Small intestine (tissue), 7 donors: Measurements from ENCODE around the gene EFEMP1. TPM values are rescaled to one million over a fixed set of nuclear protein-coding genes. Genes with fewer than 3 reads are reported as not detected.
A peak's percentile ranks its signal among the peaks of the same experiment; 100 is the strongest.

Experiments used
- DNase-seq, 2 donors: peaks; one replicate each; pipeline versions ENCODE4 v3.0.0 to v3.0.0-alpha.2; 2013
- FAIRE-seq: peaks from 2 replicates; lab custom pipeline; 2012; peaks lifted over from hg19 to GRCh38; lab: Jason Lieb, UNC
- H3K27ac ChIP-seq, 3 donors: one replicate each; pipeline ENCODE4 v1.5.1; 2013; ENCODE audit warnings: low read length in 2 of 3, mild to moderate bottlenecking in 2 of 3, control low read depth in 1 of 3, inconsistent platforms in 1 of 3, low read depth in 1 of 3, moderate library complexity in 1 of 3
- H3K27me3 ChIP-seq, 3 donors: one replicate each; pipeline ENCODE4 v1.6.1; 2013; ENCODE audit warnings: low read length in 3 of 3, inconsistent platforms in 1 of 3; ENCODE audit not compliant: control insufficient read depth in 3 of 3, insufficient read depth in 3 of 3
- H3K36me3 ChIP-seq, 3 donors: one replicate each; pipeline ENCODE4 v1.6.1; 2013; ENCODE audit warnings: low read length in 3 of 3, inconsistent platforms in 1 of 3, low read depth in 1 of 3, mild to moderate bottlenecking in 1 of 3, moderate library complexity in 1 of 3; ENCODE audit not compliant: control insufficient read depth in 3 of 3, insufficient read depth in 2 of 3
- H3K4me1 ChIP-seq, 3 donors: one replicate each; pipeline ENCODE4 v1.6.1; 2013; ENCODE audit warnings: low read length in 2 of 3, inconsistent platforms in 1 of 3, low read depth in 1 of 3, mild to moderate bottlenecking in 1 of 3, moderate library complexity in 1 of 3; ENCODE audit not compliant: control insufficient read depth in 3 of 3, insufficient read depth in 2 of 3
- H3K4me3 ChIP-seq, 3 donors: one replicate each; pipeline ENCODE4 v1.5.1; 2013; ENCODE audit warnings: low read length in 3 of 3, control low read depth in 1 of 3, inconsistent platforms in 1 of 3, low read depth in 1 of 3, mild to moderate bottlenecking in 1 of 3, moderate library complexity in 1 of 3
- H3K9me3 ChIP-seq, 2 donors: one replicate each; pipeline ENCODE4 v1.6.1; 2013; ENCODE audit warnings: low read depth in 1 of 2, low read length in 1 of 2; ENCODE audit not compliant: control insufficient read depth in 2 of 2, insufficient read depth in 1 of 2
- WGBS, 3 donors: extraction: QIAGEN DNeasy Blood & Tissue Kit; methylation state at CpG; one replicate each; pipeline ENCODE4 v1.1.7; 2013; 5-methylcytosine and 5-hydroxymethylcytosine counted together
- polyA plus RNA-seq, 4 donors: library from polyadenylated mRNA; stranded (reverse) in 3 of 4; unstranded in 1 of 4; fragments of 200-250 nt in 3 of 4; fragments of 120-200 nt in 1 of 4; gene quantifications; one replicate each; pipeline versions ENCODE4 v1.2.1 to v1.2.3, GENCODE V29; 2013
- donor health status: healthy with polysubstance abuse.
- donor health status: control.
- donor health status: control.
- donor health status: Bipolar disorder and iron deficiency.
- donor health status: healthy.

The EFEMP1 gene
- polyA plus RNA-seq, 4 donors, result 0.89 to 50.1 (median 13.5) TPM

GRCh38 chr2:55864351-55865084 lies 59.1 kb downstream of the EFEMP1 start:
- Histone ChIP-seq H3K9me3 (no peaks in the 10 kb centered on the region), H3K27ac (no peak overlapping the region), H3K4me1 (no peaks in the 10 kb centered on the region), H3K36me3 (no peaks in the 10 kb centered on the region), H3K27me3 (no peaks in the 10 kb centered on the region), H3K4me3 (no peak overlapping the region)
- WGBS, 3 donors, result 77 to 87% (median 83%) methylated on average over 6 of the region's 6 CpGs
- FAIRE-seq (no peak), DNase-seq (no peak)

- no peaks in the 10 kb centered on the region for H3K4me1 ChIP-seq
- H3K27me3 ChIP-seq, result no peaks in the 10 kb centered on the region
- DNase-seq, result peak in 1 of 2 donors; percentile 74
- 85 to 89% (median 87%) methylated on average over 7 of the region's 7 CpGs for WGBS, 3 donors
- no peak overlapping the region for H3K4me3 ChIP-seq
- no peaks in the 10 kb centered on the region for H3K36me3 ChIP-seq
- FAIRE-seq, result no peak
- H3K9me3 ChIP-seq, result no peaks in the 10 kb centered on the region
- H3K27ac ChIP-seq, result peak overlapping the region in 2 of 3 donors; percentile 62 to 67
Measured at GRCh38 chr2:55862673-55863390, 60.8 kb downstream of the EFEMP1 start.

GRCh38 chr2:55862246-55862645 lies 61.3 kb downstream of the EFEMP1 start:
- Histone ChIP-seq H3K4me1 (no peaks in the 10 kb centered on the region), H3K4me3 (no peak overlapping the region), H3K27ac (peak overlapping the region in 1 of 3 donors; percentile 62), H3K27me3 (no peaks in the 10 kb centered on the region), H3K9me3 (no peaks in the 10 kb centered on the region), H3K36me3 (no peaks in the 10 kb centered on the region)
- 68 to 87% (median 85%) methylated on average over 3 of the region's 3 CpGs for WGBS, 3 donors
- FAIRE-seq, result no peak
- peak in 1 of 2 donors; percentile 54 for DNase-seq

- no peak for DNase-seq
- no peak for FAIRE-seq
- 88 to 91% (median 89%) methylated on average over 6 of the region's 6 CpGs for WGBS, 3 donors
- no peaks in the 10 kb centered on the region for H3K9me3 ChIP-seq
- no peaks in the 10 kb centered on the region for H3K27me3 ChIP-seq
- no peaks in the 10 kb centered on the region for H3K36me3 ChIP-seq
- no peak overlapping the region for H3K4me3 ChIP-seq
- H3K4me1 ChIP-seq, result no peaks in the 10 kb centered on the region
- peak overlapping the region in 2 of 3 donors; percentile 14 to 62 for H3K27ac ChIP-seq
Measured at GRCh38 chr2:55861733-55862132, 61.8 kb downstream of the EFEMP1 start.

GRCh38 chr2:55860832-55861231 lies 62.8 kb downstream of the EFEMP1 start:
- DNase-seq, result no peak
- no peaks in the 10 kb centered on the region for H3K36me3 ChIP-seq
- FAIRE-seq, result no peak
- H3K4me3 ChIP-seq, result no peak overlapping the region
- WGBS, 3 donors, result 68 to 92% (median 69%) methylated on average over 2 of the region's 2 CpGs
- no peaks in the 10 kb centered on the region for H3K4me1 ChIP-seq
- H3K27ac ChIP-seq, result no peak overlapping the region
- H3K9me3 ChIP-seq, result no peaks in the 10 kb centered on the region
- H3K27me3 ChIP-seq, result no peaks in the 10 kb centered on the region

- DNase-seq (no peak), FAIRE-seq (no peak)
- Histone ChIP-seq H3K27me3 (no peaks in the 10 kb centered on the region), H3K9me3 (no peaks in the 10 kb centered on the region), H3K27ac (no peak overlapping the region), H3K36me3 (no peaks in the 10 kb centered on the region), H3K4me1 (no peaks in the 10 kb centered on the region), H3K4me3 (no peak overlapping the region)
- 78 to 96% (median 92%) methylated on average over 3 of the region's 3 CpGs for WGBS, 3 donors
Measured at GRCh38 chr2:55859875-55860274, 63.7 kb downstream of the EFEMP1 start.

- no peak for FAIRE-seq
- H3K9me3 ChIP-seq, result no peaks in the 10 kb centered on the region
Measured at GRCh38 chr2:55857766-55858165, 65.8 kb downstream of the EFEMP1 start.

GRCh38 chr2:55856936-55857335 lies 66.6 kb downstream of the EFEMP1 start:
- DNase-seq, result no peak
- FAIRE-seq, result no peak
- no peaks in the 10 kb centered on the region for H3K9me3 ChIP-seq
- no peak overlapping the region for H3K4me3 ChIP-seq
- no peaks in the 10 kb centered on the region for H3K27me3 ChIP-seq
- no peaks in the 10 kb centered on the region for H3K4me1 ChIP-seq
- WGBS, 3 donors, result 68 to 84% (median 80%) methylated on average over 3 of the region's 3 CpGs
- no peak overlapping the region for H3K27ac ChIP-seq
- no peaks in the 10 kb centered on the region for H3K36me3 ChIP-seq

More at GRCh38 chr2:55857766-55858165, 65.8 kb downstream of the EFEMP1 start:
- WGBS, 3 donors, result 91 to 96% (median 93%) methylated on average over 2 of the region's 2 CpGs
- H3K36me3 ChIP-seq, result no peaks in the 10 kb centered on the region
- H3K27ac ChIP-seq, result no peak overlapping the region
- H3K4me3 ChIP-seq, result no peak overlapping the region
- no peak for DNase-seq
- no peaks in the 10 kb centered on the region for H3K4me1 ChIP-seq
- H3K27me3 ChIP-seq, result no peaks in the 10 kb centered on the region
